ENCODE measurements around the gene ACTR1A. TPM values are rescaled to one million over a fixed set of nuclear protein-coding genes. Genes with fewer than 3 reads are reported as not detected.
A peak's percentile ranks its signal among the peaks of the same experiment; 100 is the strongest.
"Not testable (repeated sequence)": the region's sequence is repeated elsewhere in the genome, so short reads cannot be mapped to it uniquely, and the experiment has no call there.

ACTR1A gene
- total and polyA plus RNA-seq, 4 donors: 113 to 177 (median 155) TPM

GRCh38 chr10:102538811-102539210 lies 36.3 kb upstream of the ACTR1A start:
- no peak overlapping the region for H3K4me3 ChIP-seq (ENCODE audit: low read depth, low read length)
- H3K4me1 ChIP-seq (ENCODE audit: control insufficient read depth, insufficient read depth, low read length): no peaks in the 10 kb centered on the region
- no peak overlapping the region for H3K27ac ChIP-seq (ENCODE audit: low read depth, low read length)
- no peaks in the 10 kb centered on the region for H3K9me3 ChIP-seq (ENCODE audit: control insufficient read depth, insufficient read depth, low read length)
- DNase-seq (ENCODE audit: low read depth in 4 of 6, low spot score in 6 of 6): no peak
- H3K36me3 ChIP-seq (ENCODE audit: control insufficient read depth, insufficient read depth, low read length): peaks cover 4% of the 10 kb centered on the region
- no peaks in the 10 kb centered on the region for H3K27me3 ChIP-seq (ENCODE audit: control insufficient read depth, insufficient read depth, low read length)
- 70% methylated on average over 2 of the region's 2 CpGs for WGBS (ENCODE audit: insufficient coverage)

GRCh38 chr10:102537948-102538347 lies 35.4 kb upstream of the ACTR1A start:
- DNase-seq (ENCODE audit: low read depth in 4 of 6, low spot score in 6 of 6): no peak
- H3K36me3 ChIP-seq (ENCODE audit: control insufficient read depth, insufficient read depth, low read length): peaks cover 4% of the 10 kb centered on the region
- no peak overlapping the region for H3K4me3 ChIP-seq (ENCODE audit: low read depth, low read length)
- no peak overlapping the region for H3K27ac ChIP-seq (ENCODE audit: low read depth, low read length)
- H3K27me3 ChIP-seq (ENCODE audit: control insufficient read depth, insufficient read depth, low read length): no peaks in the 10 kb centered on the region
- H3K4me1 ChIP-seq (ENCODE audit: control insufficient read depth, insufficient read depth, low read length): no peaks in the 10 kb centered on the region
- whole genome bisulfite sequencing (ENCODE audit: insufficient coverage): no CpG with 5 or more reads among the region's 2 CpGs
- H3K9me3 ChIP-seq (ENCODE audit: control insufficient read depth, insufficient read depth, low read length): no peaks in the 10 kb centered on the region

DNA sequence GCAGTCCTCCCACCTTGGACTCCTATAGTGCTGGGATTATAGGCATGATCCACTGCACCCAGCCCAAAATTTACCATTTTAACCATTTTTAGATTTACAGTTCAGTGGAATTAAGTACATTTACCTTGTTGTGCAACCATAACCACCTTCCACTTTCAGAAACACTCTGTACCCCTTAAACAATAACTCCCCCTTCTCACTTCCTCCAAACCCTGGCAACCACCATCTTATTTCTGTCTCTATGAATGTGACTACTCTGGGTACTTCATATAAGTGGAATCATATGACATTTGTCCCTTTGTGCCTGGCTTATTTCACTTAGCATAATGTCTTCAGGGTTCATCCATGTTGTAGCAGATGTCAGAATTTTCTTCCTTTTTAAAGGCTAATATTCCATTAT lies 34.9 kb upstream of the ACTR1A start:
- no peaks in the 10 kb centered on the region for H3K4me1 ChIP-seq (ENCODE audit: control insufficient read depth, insufficient read depth, low read length)
- no peaks in the 10 kb centered on the region for H3K9me3 ChIP-seq (ENCODE audit: control insufficient read depth, insufficient read depth, low read length)
- no peak for DNase-seq (ENCODE audit: low read depth in 4 of 6, low spot score in 6 of 6)
- peaks cover 4% of the 10 kb centered on the region for H3K36me3 ChIP-seq (ENCODE audit: control insufficient read depth, insufficient read depth, low read length)
- H3K27ac ChIP-seq (ENCODE audit: low read depth, low read length): no peak overlapping the region
- no peak overlapping the region for H3K4me3 ChIP-seq (ENCODE audit: low read depth, low read length)
- no peaks in the 10 kb centered on the region for H3K27me3 ChIP-seq (ENCODE audit: control insufficient read depth, insufficient read depth, low read length)

DNA sequence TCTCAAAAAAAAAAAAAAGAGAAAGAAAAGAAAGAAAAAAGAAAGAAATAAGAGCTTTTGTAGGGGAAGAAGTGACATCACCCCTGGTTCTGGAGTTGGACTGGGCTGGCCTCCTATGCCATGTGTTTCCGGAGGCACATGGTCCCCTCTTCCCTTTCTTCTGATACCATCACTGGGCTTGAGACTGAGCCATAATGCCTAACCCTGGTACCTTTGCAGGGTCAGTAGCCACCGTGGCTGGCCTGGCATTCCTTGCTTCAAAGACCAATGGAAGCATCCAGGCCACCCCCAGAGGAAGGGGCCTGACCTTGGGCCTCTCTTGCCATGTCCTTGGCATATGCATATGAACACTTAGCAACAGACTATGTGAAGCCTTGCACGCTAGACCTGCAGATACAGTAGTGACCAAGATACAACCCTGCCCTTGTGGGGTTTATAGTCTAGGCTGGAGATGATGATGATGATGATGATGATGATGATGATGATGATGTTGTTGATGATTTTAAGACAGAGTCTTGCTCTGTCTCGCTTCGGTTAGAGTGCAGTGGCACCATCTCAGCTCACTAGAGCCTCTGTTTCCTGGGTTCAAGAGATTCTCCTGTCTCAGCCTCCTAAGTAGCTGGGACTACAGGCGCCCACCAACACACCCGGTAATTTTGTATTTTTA lies 33.1 kb upstream of the ACTR1A start:
- H3K27ac ChIP-seq (ENCODE audit: low read depth, low read length): no peak overlapping the region
- no peak for DNase-seq (ENCODE audit: low read depth in 4 of 6, low spot score in 6 of 6)
- peaks cover 4% of the 10 kb centered on the region for H3K36me3 ChIP-seq (ENCODE audit: control insufficient read depth, insufficient read depth, low read length)
- H3K4me1 ChIP-seq (ENCODE audit: control insufficient read depth, insufficient read depth, low read length): no peaks in the 10 kb centered on the region
- no peak overlapping the region for H3K4me3 ChIP-seq (ENCODE audit: low read depth, low read length)
- no peaks in the 10 kb centered on the region for H3K27me3 ChIP-seq (ENCODE audit: control insufficient read depth, insufficient read depth, low read length)
- WGBS (ENCODE audit: insufficient coverage): 98% methylated on average over 7 of the region's 7 CpGs
- H3K9me3 ChIP-seq (ENCODE audit: control insufficient read depth, insufficient read depth, low read length): no peaks in the 10 kb centered on the region

- H3K4me3 ChIP-seq (ENCODE audit: low read depth, low read length); H3K27me3 ChIP-seq (ENCODE audit: control insufficient read depth, insufficient read depth, low read length); DNase-seq (ENCODE audit: low read depth in 4 of 6, low spot score in 6 of 6); H3K9me3 ChIP-seq (ENCODE audit: control insufficient read depth, insufficient read depth, low read length); H3K36me3 ChIP-seq (ENCODE audit: control insufficient read depth, insufficient read depth, low read length); H3K4me1 ChIP-seq (ENCODE audit: control insufficient read depth, insufficient read depth, low read length); H3K27ac ChIP-seq (ENCODE audit: low read depth, low read length): not testable (repeated sequence)
- WGBS (ENCODE audit: insufficient coverage): 92% methylated on average over 4 of the region's 9 CpGs
These were observed 32.5 kb upstream of the ACTR1A start for GRCh38 chr10:102534966-102535365.

- Histone ChIP-seq H3K27ac (ENCODE audit: low read depth, low read length) (no peak overlapping the region), H3K4me1 (ENCODE audit: control insufficient read depth, insufficient read depth, low read length) (no peaks in the 10 kb centered on the region), H3K4me3 (ENCODE audit: low read depth, low read length) (no peak overlapping the region), H3K36me3 (ENCODE audit: control insufficient read depth, insufficient read depth, low read length) (peaks cover 4% of the 10 kb centered on the region), H3K9me3 (ENCODE audit: control insufficient read depth, insufficient read depth, low read length) (no peaks in the 10 kb centered on the region), H3K27me3 (ENCODE audit: control insufficient read depth, insufficient read depth, low read length) (no peaks in the 10 kb centered on the region)
- 92% methylated on average over 11 of the region's 13 CpGs for WGBS (ENCODE audit: insufficient coverage)
- no peak for DNase-seq (ENCODE audit: low read depth in 4 of 6, low spot score in 6 of 6)
These were observed 31.8 kb upstream of the ACTR1A start for GRCh38 chr10:102534333-102534732.

DNA sequence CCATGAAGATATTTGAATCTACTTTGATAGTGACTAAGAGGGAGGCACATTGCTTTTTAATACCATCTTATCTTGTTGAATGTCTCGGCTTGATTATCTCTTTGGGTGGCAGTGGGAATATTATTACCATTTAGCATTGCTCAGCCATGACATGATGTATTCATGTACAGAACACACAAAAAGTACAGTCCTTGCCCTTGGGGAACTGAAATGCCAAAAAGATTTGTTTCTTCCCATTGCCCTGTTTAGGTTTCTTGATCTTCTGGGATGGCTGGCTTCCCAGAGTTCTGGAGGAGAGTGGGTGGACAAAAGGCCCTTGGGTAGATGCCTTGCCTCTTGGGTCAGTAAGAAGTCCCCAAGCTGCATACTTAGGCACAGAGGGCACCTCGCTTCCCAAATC lies 25.0 kb upstream of the ACTR1A start:
- no peak for DNase-seq (ENCODE audit: low read depth in 4 of 6, low spot score in 6 of 6)
- Histone ChIP-seq H3K9me3 (ENCODE audit: control insufficient read depth, insufficient read depth, low read length) (no peaks in the 10 kb centered on the region), H3K4me3 (ENCODE audit: low read depth, low read length) (no peak overlapping the region), H3K27me3 (ENCODE audit: control insufficient read depth, insufficient read depth, low read length) (no peaks in the 10 kb centered on the region), H3K27ac (ENCODE audit: low read depth, low read length) (no peak overlapping the region), H3K4me1 (ENCODE audit: control insufficient read depth, insufficient read depth, low read length) (peaks cover 3% of the 10 kb centered on the region), H3K36me3 (ENCODE audit: control insufficient read depth, insufficient read depth, low read length) (peaks cover 18% of the 10 kb centered on the region)
- WGBS (ENCODE audit: insufficient coverage): 100% methylated on average over 1 of the region's 2 CpGs

- no peaks in the 10 kb centered on the region for H3K9me3 ChIP-seq (ENCODE audit: control insufficient read depth, insufficient read depth, low read length)
- H3K27ac ChIP-seq (ENCODE audit: low read depth, low read length): no peak overlapping the region
- no peak for DNase-seq (ENCODE audit: low read depth in 4 of 6, low spot score in 6 of 6)
- no peaks in the 10 kb centered on the region for H3K27me3 ChIP-seq (ENCODE audit: control insufficient read depth, insufficient read depth, low read length)
- H3K4me1 ChIP-seq (ENCODE audit: control insufficient read depth, insufficient read depth, low read length): peaks cover 3% of the 10 kb centered on the region
- no peak overlapping the region for H3K4me3 ChIP-seq (ENCODE audit: low read depth, low read length)
- H3K36me3 ChIP-seq (ENCODE audit: control insufficient read depth, insufficient read depth, low read length): peaks cover 18% of the 10 kb centered on the region
- 100% methylated on average over 1 of the region's 4 CpGs for WGBS (ENCODE audit: insufficient coverage)
These were observed 22.2 kb upstream of the ACTR1A start for GRCh38 chr10:102524746-102525145.

DNA sequence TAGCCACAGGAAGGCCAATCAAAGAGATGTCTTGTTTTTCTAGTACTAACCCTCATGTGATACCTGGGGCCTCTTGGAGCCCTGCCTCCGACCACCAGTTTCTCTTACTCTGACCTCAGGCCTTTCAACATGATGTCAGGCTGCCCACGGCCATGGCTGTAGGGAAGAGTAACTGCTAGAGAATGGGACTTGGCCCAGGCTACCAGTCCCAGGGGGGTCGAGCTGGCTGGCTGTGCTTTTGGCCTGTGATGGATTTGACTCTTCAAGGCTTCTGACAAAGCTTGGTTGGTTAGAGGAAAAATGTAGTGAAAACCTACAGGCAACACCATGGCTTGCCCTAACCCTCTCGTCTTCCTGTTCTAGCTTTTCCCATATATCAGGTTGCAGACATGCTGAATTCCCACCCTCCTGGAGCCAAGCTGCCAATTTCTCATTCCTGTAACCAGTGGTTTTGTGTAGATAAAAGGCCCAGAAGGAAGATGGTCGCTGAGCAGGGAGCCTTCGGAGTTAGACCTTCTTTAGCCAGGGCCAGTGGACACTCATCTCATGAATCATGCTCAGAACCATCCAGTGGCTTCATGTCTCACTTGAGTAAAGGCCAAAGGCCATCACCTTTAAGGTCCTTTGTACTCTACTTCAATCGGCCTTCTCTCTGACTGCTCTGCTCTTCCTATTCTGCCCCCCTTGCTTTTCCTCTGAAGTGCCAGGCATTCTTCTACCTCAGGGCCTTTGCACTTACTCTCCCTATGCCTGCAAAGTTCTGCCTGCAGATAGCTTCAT lies 20.9 kb upstream of the ACTR1A start:
- no peak overlapping the region for H3K27ac ChIP-seq (ENCODE audit: low read depth, low read length)
- WGBS (ENCODE audit: insufficient coverage): 55% methylated on average over 5 of the region's 7 CpGs
- peaks cover 3% of the 10 kb centered on the region for H3K4me1 ChIP-seq (ENCODE audit: control insufficient read depth, insufficient read depth, low read length)
- no peaks in the 10 kb centered on the region for H3K27me3 ChIP-seq (ENCODE audit: control insufficient read depth, insufficient read depth, low read length)
- peaks cover 21% of the 10 kb centered on the region for H3K36me3 ChIP-seq (ENCODE audit: control insufficient read depth, insufficient read depth, low read length)
- DNase-seq (ENCODE audit: low read depth in 4 of 6, low spot score in 6 of 6): peak in 1 of 6 donors; percentile 17
- H3K9me3 ChIP-seq (ENCODE audit: control insufficient read depth, insufficient read depth, low read length): no peaks in the 10 kb centered on the region
- no peak overlapping the region for H3K4me3 ChIP-seq (ENCODE audit: low read depth, low read length)

DNA sequence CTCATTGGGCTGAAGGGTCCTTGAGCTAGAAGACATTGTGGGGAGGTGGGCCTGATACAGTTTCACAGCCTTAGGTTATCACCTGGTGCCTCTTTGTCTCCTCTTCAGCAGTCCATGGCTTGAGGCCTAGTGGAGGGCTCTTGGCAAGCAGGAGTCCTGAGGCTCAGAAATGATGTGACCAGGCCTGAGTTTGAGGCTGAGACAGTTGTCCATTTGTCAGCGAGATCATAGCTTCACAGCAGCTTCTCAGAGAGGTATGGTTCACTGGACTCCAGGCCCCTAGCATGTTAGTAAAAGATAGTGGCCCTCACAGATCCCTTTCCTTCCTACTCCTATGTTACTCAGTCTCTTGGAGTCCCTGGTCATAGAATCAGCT lies 20.4 kb upstream of the ACTR1A start:
- H3K9me3 ChIP-seq (ENCODE audit: control insufficient read depth, insufficient read depth, low read length): no peaks in the 10 kb centered on the region
- H3K27me3 ChIP-seq (ENCODE audit: control insufficient read depth, insufficient read depth, low read length): no peaks in the 10 kb centered on the region
- peaks cover 22% of the 10 kb centered on the region for H3K36me3 ChIP-seq (ENCODE audit: control insufficient read depth, insufficient read depth, low read length)
- no peak overlapping the region for H3K27ac ChIP-seq (ENCODE audit: low read depth, low read length)
- DNase-seq (ENCODE audit: low read depth in 4 of 6, low spot score in 6 of 6): no peak
- WGBS (ENCODE audit: insufficient coverage): 100% methylated on average over 1 of the region's 1 CpG
- H3K4me3 ChIP-seq (ENCODE audit: low read depth, low read length): no peak overlapping the region
- H3K4me1 ChIP-seq (ENCODE audit: control insufficient read depth, insufficient read depth, low read length): peaks cover 3% of the 10 kb centered on the region
